ENCODE measurements around the gene QSOX1.
"Not testable (repeated sequence)": the region's sequence is repeated elsewhere in the genome, so short reads cannot be mapped to it uniquely, and the experiment has no call there.

Gene QSOX1, protein sequence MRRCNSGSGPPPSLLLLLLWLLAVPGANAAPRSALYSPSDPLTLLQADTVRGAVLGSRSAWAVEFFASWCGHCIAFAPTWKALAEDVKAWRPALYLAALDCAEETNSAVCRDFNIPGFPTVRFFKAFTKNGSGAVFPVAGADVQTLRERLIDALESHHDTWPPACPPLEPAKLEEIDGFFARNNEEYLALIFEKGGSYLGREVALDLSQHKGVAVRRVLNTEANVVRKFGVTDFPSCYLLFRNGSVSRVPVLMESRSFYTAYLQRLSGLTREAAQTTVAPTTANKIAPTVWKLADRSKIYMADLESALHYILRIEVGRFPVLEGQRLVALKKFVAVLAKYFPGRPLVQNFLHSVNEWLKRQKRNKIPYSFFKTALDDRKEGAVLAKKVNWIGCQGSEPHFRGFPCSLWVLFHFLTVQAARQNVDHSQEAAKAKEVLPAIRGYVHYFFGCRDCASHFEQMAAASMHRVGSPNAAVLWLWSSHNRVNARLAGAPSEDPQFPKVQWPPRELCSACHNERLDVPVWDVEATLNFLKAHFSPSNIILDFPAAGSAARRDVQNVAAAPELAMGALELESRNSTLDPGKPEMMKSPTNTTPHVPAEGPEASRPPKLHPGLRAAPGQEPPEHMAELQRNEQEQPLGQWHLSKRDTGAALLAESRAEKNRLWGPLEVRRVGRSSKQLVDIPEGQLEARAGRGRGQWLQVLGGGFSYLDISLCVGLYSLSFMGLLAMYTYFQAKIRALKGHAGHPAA

DNA sequence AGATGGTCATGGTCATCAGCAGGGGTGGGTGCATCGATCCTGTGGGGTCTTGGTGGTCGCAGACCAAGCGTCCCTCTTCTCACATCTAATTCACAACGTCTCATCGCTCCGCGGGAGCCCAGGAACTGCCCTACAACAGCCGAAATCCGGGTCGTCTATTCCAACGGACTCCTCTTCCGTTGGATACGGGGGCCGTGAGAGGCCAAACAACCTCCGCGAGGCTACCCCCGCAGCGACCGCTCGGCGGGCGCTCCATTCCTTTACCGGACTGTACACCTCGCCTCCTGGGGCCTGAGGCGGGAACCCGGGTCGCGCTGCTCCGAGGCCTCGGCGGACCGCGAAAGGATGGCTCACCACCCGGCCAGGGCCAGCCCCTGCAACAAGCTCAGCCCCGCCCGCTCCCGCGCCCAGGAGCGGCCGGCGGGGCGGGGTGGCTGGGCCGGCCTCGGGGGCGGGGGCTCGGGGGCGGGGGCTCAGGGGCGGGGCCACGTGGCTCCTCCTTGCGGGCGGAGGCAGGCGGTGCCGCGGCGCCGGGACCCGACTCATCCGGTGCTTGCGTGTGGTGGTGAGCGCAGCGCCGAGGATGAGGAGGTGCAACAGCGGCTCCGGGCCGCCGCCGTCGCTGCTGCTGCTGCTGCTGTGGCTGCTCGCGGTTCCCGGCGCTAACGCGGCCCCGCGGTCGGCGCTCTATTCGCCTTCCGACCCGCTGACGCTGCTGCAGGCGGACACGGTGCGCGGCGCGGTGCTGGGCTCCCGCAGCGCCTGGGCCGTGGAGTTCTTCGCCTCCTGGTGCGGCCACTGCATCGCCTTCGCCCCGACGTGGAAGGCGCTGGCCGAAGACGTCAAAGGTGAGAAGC lies at the start of gene QSOX1:
Gene QSOX1 (plus strand): TSS at position 545 of the 857 bp plus-strand sequence. CDS start 39 bp downstream, at position 584.
- peak; percentile 41 for DNase-seq

DNA sequence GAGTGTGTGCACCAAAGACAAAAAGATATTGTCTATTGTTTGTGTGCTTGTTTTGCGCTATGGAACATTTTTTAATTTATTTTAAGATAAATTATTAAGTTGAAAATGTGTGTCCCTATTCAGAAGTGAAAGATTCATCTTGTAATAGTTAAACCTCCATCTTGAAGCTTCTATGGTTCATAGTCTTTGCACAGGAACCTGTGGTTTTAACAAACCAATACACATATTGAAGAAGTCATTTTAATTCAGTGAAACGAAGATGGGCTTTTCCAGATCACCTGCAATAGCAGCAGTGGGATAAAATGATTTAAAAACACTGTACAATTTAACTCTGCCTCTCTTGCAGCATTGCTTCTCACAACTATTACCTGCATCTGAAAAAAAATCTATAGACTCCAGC lies 42.6 kb upstream of the QSOX1 start:
- DNase-seq: no peak

DNA sequence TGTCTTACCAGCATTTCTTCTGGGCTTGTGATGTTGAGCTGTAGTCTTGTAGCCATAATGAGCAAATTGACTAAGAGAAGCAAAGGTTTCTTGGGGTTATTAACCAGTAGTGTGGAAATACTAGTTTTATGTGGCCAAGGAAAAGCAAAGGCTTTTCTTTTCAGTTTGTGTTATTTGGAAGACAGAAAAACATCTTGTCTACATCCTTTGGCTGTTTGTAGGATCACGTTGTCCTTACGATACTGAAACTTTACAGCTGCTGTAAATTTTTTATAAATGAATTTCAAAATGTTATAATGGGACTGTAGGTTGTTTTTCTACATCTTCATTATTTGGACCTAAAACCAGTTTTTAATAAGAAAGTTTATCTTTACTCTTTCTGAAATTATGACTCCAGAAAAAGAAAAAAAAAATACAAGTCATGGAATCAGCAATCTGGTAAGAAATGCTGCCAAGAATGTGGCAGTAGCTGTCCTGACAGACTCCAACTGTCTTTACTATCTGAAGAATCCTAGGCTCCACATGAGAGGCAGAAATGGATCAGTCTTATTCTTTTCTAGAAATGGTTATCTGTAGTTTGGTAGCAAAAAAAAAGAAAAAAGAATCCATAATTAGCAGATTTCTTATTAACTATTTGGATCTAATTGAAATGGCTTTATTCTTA lies 41.6 kb upstream of the QSOX1 start:
- DNase-seq: no peak

DNA sequence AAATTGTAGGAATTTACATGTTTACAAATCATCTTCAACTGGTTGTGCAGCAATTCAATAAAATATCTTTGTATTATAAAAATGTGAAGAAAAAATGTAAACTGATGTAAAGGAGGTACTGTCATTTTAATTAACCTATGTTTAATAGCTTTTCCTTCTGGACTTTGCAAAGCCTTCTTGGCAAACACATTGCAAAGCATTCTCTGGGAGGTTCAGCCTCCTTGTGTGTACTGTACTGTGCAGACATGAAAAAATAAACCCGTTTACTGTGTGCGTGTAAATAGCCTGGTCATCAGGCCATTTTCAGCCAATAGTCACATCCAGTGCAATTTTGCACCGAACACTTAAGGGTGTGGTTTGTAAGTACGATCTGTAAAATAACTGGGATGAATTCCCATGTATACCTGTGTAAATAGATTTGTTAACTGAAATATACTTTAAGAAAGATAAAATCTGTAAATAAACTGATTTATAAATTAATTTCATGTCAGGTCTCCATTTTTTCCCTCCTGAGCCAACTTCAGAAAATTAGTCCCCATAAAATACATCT lies 40.2 kb upstream of the QSOX1 start:
- DNase-seq: no peak

DNA sequence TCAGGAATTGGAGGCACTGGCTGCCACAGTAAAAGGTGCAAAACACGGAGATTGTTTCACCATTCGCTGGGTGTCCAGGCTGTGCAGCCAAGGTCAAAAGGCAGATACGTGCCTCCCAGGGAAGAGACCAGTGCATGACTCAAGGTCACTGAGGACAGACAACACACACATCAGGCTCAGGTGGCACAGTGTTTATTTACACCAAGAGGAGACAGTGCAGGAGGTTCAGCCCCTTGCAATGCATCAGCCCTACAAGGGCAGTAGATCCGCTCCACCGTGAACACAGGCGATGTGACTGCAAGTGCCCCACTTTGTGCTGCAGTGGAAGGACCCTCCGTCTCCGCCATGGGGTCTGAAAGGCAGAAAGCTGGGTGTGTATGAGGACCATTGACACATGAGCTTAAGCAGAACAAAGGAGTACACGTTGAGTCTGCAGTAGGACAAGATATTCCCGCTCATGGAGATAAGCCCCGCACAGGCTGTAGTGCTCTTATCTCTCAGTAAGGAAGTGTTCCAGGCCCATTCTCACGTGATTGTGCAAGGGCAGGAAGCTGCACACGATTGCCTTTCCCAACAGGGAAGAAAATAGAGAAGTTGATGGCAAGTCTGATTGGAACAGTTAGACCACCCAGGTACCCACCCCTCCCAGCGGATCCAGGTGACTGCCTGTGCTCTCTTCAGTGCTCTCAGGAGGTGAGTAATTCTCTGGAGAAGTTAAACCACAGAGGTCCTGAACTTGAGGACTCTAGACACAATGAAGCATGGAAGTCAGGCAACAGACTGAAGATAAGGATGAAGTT lies 37.5 kb upstream of the QSOX1 start:
- no peak for DNase-seq

DNA sequence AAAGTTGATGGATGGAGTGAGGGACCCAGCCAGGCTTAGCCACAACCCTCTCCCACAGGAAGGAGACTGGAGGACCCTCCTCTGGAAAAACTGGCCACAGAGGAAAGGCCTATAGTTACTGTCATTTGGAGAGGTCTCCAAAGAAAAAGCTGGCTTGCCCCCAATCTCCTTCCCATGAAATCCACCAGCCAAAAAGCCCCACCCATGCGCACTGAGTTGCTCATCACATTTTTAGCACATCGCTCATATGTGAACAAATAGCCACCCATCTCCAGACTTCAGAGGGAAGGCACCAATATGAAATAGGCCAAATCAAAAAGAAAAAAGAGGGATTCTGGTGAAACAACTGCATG lies 36.9 kb upstream of the QSOX1 start:
- no peak for DNase-seq

DNA sequence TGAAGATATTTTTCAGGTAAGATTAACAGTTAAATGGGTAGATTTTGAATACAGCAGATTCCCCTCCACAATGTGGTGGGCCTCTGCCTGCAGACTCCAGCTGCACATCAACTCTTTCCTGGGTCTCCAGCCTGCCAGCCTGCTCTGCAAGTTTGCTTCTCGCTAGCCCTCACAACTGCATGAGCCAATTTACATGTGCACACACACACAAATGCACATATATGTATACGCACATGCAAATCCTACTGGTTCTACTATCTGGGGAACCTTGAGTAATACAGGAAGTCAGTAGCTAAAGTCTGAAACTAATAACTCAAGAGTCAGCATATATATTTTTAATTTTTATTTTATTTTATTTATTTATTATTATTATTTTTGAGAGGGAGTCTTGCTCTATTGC lies 34.8 kb upstream of the QSOX1 start:
- no peak for DNase-seq

DNA sequence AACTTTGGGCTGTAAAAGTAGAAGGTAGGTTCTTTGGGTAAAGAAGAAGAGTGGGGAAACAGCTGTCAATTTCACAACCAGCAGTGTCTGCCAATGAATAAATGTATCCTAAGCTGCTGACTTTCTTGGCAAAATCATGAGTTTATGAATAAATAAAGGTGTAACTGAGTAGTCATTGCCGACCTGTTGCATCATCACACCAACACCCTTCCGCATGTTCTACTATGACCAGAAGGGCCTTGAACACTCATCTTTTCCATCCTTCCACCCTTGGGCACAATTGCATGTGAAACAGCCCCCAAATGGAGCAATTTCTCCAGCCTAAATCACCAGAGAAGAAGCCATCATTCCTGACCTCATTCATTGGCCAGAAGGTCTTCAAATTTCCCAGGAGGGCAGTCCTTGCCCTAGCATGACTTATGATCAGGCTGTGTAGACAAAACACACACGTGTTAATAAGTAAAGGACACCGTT lies 31.2 kb upstream of the QSOX1 start:
- no peak for DNase-seq

DNA sequence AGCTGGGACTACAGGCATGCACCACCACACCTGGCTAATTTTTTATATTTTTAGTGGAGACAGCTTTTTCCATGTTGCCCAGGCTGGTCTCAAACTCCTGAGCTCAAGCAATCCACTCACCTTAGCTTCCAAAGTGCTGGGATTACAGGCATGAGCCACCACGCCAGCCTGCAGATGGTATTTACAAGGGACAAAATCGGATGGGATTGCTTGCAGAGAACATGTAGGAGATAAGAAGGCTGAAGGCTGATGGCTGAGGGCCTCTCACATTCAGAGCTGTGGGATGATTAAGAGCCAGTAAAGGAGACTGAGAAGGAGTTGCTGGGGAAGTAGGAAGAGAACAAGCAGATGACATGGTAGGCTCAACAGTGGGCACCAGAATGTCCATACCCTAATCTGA lies 24.0 kb upstream of the QSOX1 start:
- DNase-seq: no peak

DNA sequence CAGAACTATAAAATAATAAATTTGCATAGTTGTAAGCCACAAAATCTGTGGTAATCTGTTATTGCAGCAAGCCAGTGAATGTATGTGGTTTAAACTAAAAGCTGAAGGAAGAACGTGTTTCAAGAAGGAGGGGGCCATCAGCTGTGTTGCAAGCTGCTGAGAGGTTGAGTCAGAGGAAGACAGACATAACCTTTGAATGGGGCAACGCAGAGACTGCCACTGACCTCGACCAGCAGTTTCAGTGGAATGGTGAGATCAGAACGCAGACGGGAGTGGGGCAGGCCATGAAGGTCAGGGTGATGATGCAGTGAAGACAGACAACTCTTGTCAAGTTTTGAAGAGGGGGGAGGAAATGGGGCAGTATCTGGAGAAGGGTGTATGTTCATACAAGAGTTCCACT lies 23.2 kb upstream of the QSOX1 start:
- peak; percentile 96 for DNase-seq

DNA sequence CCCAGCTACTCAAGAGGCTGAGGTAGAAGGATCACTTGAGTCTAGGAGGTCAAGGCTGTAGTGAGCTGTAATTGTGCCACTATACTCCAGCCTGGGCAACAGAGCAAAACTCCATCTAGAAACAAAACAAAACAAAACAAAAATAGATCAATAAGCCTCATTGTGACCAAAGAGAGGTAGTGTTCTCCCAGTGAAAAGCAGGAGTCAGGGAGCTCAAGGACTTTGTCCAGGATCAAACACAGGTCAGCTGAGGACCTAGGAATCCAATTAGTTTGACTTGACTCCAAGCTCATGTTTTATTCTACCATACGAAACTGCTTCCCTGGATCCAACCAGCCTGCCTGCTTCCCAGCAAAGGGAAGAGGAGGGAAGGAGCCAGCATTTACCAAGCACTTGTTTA lies 21.5 kb upstream of the QSOX1 start:
- no peak for DNase-seq

DNA sequence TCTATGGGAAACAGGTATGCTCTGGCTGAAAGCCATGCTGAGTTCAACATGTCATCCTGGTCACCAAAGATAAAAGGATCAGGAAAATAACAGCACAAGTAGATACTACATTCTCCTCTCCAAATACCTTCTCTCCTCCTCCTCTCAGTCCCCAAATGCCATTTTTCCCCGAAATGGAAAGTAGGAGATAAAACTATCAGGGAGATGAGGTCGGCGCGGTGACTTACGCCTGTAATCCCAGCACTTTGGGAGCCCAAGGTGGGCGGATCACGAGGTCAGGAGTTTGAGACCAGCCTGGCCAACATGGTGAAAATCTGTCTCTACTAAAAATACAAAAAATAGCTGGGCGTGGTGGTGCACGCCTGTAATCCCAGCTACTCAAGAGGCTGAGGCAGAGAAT lies 21.0 kb upstream of the QSOX1 start:
- DNase-seq: not testable (repeated sequence)

DNA sequence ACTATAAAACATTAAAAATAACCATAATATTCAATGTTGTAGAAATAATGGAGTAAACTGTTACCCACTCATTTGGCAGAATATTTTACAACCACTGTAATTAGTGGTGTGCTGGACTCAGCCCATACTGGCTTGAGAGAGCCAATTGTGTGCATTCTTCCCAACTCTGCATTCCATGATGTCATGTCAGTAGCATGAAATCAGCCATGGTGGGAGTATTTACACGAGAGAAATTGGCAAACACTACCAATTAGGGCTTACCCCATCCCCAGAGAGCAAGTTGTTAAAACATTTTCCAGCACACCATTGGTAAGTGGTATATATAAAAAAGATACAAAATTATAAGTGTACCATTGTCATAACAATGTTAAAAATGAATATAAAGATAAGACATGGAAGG lies 19.1 kb upstream of the QSOX1 start:
- no peak for DNase-seq

DNA sequence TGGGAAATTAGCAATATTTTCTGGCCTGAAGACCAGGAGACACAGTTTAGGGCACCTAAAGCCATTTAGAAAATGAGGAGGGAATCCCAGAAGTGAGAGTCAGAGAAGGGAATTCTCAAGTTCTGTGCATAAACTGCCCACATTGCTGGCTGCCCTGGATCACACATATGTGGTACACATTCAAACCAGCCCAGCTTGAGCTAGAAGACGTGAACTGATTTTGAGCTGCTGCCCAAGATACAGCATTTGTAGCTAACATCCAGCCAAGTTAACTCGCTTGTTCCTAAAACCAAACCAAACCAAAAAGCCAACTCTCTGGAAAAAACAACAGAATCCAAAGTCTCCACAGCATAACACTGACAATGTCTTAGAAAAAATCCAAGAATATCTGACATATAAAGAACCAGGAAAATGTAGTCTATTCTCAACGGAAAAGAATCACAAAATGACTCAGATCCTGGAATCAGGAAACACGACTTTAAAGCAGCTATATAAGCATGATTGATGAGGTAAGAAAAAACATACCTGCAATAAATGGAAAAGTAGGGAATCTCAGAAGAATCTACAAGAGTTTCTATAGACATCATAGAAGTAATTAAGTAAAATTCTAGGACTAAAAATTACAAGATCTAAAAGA lies 18.2 kb upstream of the QSOX1 start:
- DNase-seq: no peak

DNA sequence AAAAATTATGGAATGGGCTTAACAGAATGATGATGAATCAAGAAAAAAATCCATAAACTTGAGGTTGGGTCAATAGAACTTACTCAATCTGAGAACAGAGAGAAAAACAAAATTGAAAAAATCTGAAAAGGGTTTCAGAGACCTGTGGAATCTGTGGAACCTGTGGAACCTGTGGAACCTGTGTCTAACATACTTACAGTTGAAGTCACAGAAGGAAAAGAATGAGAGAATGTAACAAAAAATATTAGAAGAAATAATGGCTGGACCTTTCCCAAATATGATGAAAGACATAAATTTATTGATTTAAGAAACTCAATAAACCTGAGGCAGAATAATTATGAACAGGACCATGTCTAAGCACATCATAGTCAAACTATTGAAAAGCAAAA lies 17.7 kb upstream of the QSOX1 start:
- no peak for DNase-seq

DNA sequence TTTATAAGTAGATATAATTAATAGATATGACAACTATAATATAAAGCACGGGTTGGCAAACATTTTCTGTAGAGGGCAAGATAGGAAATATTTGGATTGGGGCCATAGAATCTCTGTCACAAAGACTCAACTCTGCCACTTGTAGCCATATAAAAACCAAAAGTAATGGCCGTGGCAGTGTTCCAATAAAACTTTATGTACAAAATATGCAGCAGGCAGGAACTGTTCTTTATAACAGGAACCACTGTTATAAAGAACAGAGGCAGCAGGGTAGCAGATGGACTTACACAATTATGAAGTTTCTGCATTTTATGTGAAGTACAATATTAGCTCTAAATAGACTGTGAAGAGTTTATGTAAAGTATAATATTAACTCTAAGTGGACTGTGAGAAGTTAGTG lies 16.9 kb upstream of the QSOX1 start:
- DNase-seq: no peak

DNA sequence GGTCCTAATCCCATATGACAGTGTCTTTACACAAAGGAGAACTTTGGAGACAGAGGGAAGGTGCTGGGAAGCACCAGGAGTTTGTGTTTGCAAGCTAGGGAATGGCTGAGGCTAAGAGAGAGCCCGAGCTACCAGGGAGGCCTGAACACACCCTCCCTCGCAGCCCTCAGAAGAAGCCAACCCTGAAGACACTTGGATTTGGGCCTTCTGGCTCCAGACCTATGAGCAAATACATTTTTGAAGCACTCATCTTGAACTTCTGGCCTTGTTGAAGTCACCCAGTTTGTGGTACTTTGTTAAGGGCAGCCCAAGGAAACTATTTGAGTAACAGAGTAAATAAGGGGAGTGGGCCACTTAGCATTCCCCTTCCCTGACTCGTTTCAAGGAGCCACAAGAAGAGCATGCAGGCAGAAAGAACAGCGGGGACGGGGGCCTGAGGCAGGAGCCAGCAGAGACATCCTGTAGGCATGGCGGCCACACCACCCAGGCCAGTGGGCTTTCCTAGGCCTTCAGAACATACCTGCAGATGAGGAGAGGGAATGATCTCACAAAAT lies 13.2 kb upstream of the QSOX1 start:
- no peak for DNase-seq

DNA sequence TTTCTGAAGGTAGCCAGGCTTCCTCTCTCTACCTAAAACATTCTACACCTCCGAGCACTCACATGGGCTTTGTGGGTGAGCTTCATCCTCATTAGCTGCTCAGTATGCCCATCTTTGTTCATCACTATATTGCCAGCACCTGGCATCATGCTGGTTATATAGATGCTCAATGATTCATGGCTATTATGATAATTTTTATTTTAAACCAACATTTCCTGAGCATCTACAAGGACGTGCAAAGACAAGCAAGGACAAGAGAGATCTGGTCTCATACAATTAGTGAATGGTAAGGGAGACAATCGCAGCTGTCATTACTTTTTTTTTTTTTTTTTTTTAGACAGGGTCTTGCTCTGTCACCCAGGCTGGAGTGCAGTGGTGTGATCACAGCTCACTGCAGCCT lies 11.3 kb upstream of the QSOX1 start:
- DNase-seq: no peak

DNA sequence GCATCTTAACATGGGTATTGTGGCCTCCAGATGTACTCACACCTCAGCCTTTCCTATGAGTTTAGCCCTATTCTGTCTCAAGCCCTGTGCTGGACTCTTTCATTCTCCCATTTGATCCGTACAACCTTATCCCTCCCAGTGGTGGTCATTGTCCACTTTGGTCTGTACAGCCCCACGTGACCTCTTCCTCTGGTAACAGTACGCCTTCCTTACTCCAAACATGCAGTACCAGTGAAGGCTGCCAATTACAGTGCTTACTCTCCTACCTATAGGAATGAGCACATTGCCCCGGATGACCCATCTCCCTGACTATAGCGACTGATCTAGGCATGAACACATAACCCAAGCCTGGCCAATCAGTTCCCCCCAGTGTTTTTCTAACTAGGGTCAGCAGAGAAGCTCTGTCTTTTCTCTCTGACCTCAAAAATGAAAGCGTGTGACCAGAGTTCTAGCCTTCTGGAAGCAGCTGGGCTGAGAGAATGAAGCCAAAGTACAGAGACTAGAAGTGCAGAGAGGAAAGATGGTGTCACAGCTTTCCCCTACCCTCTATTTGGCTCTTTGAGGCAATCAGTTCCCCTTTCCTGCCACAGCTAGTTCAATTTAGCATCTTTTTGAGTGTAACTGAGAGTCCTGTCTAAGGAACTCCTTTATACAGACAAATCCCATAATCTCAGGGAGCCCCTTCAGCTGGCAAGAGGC lies 9.9 kb upstream of the QSOX1 start:
- no peak for DNase-seq

DNA sequence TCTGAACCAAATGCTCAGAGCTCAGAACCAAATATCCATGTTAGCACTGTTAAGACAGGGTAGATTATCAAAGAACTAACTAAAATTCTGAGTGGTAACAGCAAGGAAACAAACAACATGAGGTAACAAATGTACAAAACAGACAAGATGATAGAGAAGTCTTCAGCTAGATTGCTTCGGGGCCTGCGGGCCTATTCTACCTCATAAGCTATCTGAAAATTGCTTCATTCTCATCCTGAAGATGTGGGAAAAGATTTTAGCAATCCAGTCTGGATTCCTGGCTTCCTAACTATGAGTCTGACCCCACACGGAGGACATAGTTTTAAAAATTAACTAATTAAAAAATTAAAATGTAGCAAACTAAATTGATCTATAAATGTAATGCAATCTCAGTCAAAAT lies 9.2 kb upstream of the QSOX1 start:
- DNase-seq: no peak
